ENCODE data around the gene OLFM2. TPM values are rescaled to one million over a fixed set of nuclear protein-coding genes. Genes with fewer than 3 reads are reported as not detected.
"Not testable (repeated sequence)": the region's sequence is repeated elsewhere in the genome, so short reads cannot be mapped to it uniquely, and the experiment has no call there.

The OLFM2 gene
- total RNA-seq, 4 donors from 2014 or later: 0.25 to 0.78 TPM; not detected in 2

DNA sequence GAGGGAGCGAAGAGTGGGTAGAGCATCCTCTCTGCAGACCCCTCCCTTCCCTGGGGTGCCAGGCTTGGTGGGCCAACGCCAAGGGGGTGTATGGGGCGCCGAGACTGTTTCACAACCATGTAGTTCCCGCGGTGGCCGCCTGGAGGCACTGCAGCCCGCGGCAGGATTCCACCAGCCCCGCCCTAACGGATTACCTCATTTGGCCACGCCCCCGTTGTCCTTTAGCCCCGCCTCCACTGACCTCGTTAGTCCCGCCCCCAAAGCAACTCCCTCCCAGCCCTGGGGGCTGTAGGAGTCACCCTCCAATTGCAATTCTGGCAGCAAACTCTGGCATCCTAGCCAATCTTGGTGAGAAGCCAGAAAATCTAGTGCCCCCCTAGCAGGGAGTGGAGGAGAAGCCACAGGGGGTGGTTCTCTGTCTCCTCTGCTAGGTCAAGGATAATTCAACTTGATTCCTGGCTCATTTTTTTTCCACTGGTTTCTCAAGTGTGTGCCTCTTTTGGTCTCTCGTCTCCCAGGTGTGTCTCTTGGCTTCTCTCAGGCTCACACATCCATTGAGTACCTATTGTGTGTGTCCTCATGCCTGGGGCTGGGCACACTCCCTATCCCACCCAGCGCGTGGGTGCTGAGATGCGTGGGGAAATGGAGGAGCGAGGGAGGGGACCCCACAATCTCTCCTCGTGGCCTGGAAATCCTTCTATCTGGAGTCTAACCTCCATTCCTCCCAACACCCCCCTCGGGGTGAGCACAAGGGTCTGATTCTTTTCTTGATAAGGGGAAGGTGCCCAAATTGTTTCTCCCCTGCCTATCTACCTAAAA, 2.0 kb downstream of the OLFM2 start:
- peaks cover 3 to 15% of the 10 kb centered on the region in 2 donors for H3K4me1 ChIP-seq
- H3K36me3 ChIP-seq: no peaks in the 10 kb centered on the region
- peaks cover 21 to 37% (median 34%) of the 10 kb centered on the region in 3 donors for H3K27me3 ChIP-seq
- peak; percentile 62 to 69 for ATAC-seq
- no peak overlapping the region for H3K27ac ChIP-seq
- DNase-seq: peak; percentile 32 to 46
- intact Hi-C loops (cut with DNase I; ENCODE audit: low total_unique reads): loop anchor here (2.0 to 10.0 kb wide), 2 partner anchors 66 to 310 kb away; no protein-coding TSS in a partner anchor
- in situ Hi-C loops (cut with MboI; ENCODE audit: low sequenced_read_pairs in 4 of 4): loop anchor here (10.0 to 25.0 kb wide), 3 partner anchors 303 to 453 kb away; partner anchors contain the start of genes TYK2 (in 3 of the 4) and S1PR2 (in 2 of the 4)
- H3K9me3 ChIP-seq: no peaks in the 10 kb centered on the region
- H3K4me3 ChIP-seq: no peak overlapping the region
- TF ChIP-seq POLR2A (IDR thresholded peaks at IDR 0.05) (no peak), CTCF (IDR thresholded peaks at IDR 0.05 in 4 of 5, conservative IDR thresholded peaks at IDR 0.05 in 1 of 5) (peak; percentile 66 to 76 (median 70))

DNA sequence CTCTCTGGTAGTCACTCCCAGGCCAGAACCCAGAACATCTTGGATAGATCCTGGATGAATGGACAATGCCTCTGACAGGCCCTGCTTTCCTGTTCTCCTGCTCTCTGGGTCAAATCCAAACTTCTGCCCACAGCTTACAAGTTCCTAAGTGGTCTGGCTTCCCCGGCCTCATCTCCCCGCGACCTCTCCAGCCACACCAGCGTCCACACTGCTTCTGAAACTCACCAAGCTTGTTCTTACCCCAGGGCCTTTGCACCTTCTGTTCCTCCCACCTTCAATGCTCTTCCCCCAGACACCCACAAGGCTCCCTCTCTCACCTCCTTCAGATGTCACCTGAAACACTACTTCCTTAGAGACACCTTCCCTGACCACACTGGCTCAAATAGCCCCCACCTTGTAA, 3.5 kb downstream of the OLFM2 start:
- no peaks in the 10 kb centered on the region for H3K9me3 ChIP-seq
- peaks cover 21 to 37% (median 34%) of the 10 kb centered on the region in 3 donors for H3K27me3 ChIP-seq
- H3K27ac ChIP-seq: no peak overlapping the region
- TF ChIP-seq CTCF (IDR thresholded peaks at IDR 0.05 in 4 of 5, conservative IDR thresholded peaks at IDR 0.05 in 1 of 5): no peak
- no peak for TF ChIP-seq POLR2A (IDR thresholded peaks at IDR 0.05)
- H3K4me3 ChIP-seq: no peak overlapping the region
- DNase-seq: no peak
- ATAC-seq: no peak
- in situ Hi-C loops (cut with MboI; ENCODE audit: low sequenced_read_pairs in 4 of 4): loop anchor here (10.0 to 25.0 kb wide), 3 partner anchors 304 to 454 kb away; partner anchors contain the start of genes TYK2 (in 3 of the 4) and S1PR2 (in 2 of the 4)
- intact Hi-C loops (cut with DNase I; ENCODE audit: low total_unique reads): loop anchor here (10.0 kb wide), 1 partner anchor 312 kb away; no protein-coding TSS in a partner anchor
- no peaks in the 10 kb centered on the region for H3K36me3 ChIP-seq
- peaks cover 3 to 15% of the 10 kb centered on the region in 2 donors for H3K4me1 ChIP-seq

- TF ChIP-seq CTCF (IDR thresholded peaks at IDR 0.05 in 4 of 5, conservative IDR thresholded peaks at IDR 0.05 in 1 of 5) (no peak), POLR2A (IDR thresholded peaks at IDR 0.05) (no peak)
- in situ Hi-C loops (cut with MboI; ENCODE audit: low sequenced_read_pairs in 4 of 4) (loop anchor here (10.0 to 25.0 kb wide), 3 partner anchors 306 to 456 kb away; partner anchors contain the start of genes TYK2 (in 3 of the 4) and S1PR2 (in 2 of the 4)), intact Hi-C loops (cut with DNase I; ENCODE audit: low total_unique reads) (loop anchor here (1.0 to 10.0 kb wide), 3 partner anchors 96 to 459 kb away; no protein-coding TSS in a partner anchor)
- H3K9me3 ChIP-seq: no peaks in the 10 kb centered on the region
- DNase-seq: no peak
- no peaks in the 10 kb centered on the region for H3K36me3 ChIP-seq
- H3K4me1 ChIP-seq: peaks cover 3 to 15% of the 10 kb centered on the region in 2 donors
- peaks cover 14 to 28% (median 28%) of the 10 kb centered on the region in 3 donors for H3K27me3 ChIP-seq
- ATAC-seq: no peak
- no peak overlapping the region for H3K4me3 ChIP-seq
- no peak overlapping the region for H3K27ac ChIP-seq
These were observed 4.7 kb downstream of the OLFM2 start for GRCh38 chr19:9931629-9932028.

- Histone ChIP-seq H3K27ac (no peak overlapping the region), H3K27me3 (no peaks in the 10 kb centered on the region), H3K9me3 (no peaks in the 10 kb centered on the region), H3K4me1 (no peaks in the 10 kb centered on the region), H3K4me3 (no peak overlapping the region), H3K36me3 (no peaks in the 10 kb centered on the region)
- TF ChIP-seq POLR2A (IDR thresholded peaks at IDR 0.05): no peak
- no peak for TF ChIP-seq CTCF (IDR thresholded peaks at IDR 0.05 in 4 of 5, conservative IDR thresholded peaks at IDR 0.05 in 1 of 5)
- intact Hi-C loops (cut with DNase I; ENCODE audit: low total_unique reads): no loop called here
- in situ Hi-C loops (cut with MboI; ENCODE audit: low sequenced_read_pairs in 4 of 4): loop anchor here in 2 of 4 donors (10.0 kb wide), 2 partner anchors 321 to 461 kb away; partner anchors contain the start of gene TYK2 (in 1 of the 2)
- DNase-seq (no peak), ATAC-seq (no peak)
These were observed 12.9 kb downstream of the OLFM2 start for GRCh38 chr19:9923440-9923839.

DNA sequence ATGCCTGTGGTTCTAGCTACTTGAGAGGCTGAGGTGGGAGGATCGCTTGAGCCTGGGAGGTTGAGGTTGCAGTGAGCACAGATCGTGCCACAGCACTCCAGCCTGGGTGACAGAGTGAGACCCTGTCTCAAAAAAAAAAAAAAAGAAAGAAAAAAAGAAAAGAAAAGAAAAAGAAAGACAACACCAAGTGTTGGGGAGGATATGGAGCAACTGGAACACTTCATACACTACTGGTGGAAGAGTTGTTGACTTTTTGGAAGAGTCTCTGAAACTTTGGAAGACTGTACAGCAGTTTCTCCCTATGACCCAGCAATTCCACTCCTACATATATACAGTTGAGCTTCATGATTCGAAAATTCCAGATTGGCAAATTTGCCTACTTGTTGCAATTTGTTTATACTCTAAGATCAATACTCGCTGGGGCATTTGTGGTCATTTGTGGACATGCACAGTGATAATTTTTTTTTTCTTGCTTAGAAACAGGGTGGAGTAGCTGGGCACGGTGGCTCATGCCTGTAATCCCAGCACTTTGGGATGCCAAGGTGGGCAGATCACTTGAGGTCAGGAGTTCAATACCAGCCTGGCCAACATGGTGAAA, 13.4 kb downstream of the OLFM2 start:
- ATAC-seq; H3K27me3 ChIP-seq; H3K36me3 ChIP-seq; H3K9me3 ChIP-seq; DNase-seq; H3K27ac ChIP-seq; H3K4me1 ChIP-seq; intact Hi-C loops (cut with DNase I; ENCODE audit: low total_unique reads); H3K4me3 ChIP-seq: not testable (repeated sequence)
- in situ Hi-C loops (cut with MboI; ENCODE audit: low sequenced_read_pairs in 4 of 4): loop anchor here in 2 of 4 donors (10.0 kb wide), 2 partner anchors 322 to 462 kb away; partner anchors contain the start of gene TYK2 (in 1 of the 2)
